WTC11 (cell line): ENCODE measurements around the gene TMEM185B. TPM values are rescaled to one million over a fixed set of nuclear protein-coding genes. Genes with fewer than 3 reads are reported as not detected.

ENCODE experiments used
- ATAC-seq: fragments of 200-7000 bp; cut with Tn5 transposase; 2 replicates; pipeline ENCODE4 v1.10.0; 2021; ENCODE audit warnings: mild to moderate bottlenecking, moderate library complexity
- CTCF ChIA-PET: fragments of 300-600 bp; sonication (Branson Sonifier 250); formaldehyde crosslinking; loops from one replicate; lab custom pipeline; 2021; ENCODE audit warnings: antibody characterized with exemption; lab: Charles Lee
- POLR2A ChIA-PET: fragments of 350-600 bp; sonication (Branson Sonifier 250); formaldehyde crosslinking; loops from one replicate; lab custom pipeline; 2021; ENCODE audit warnings: antibody characterized with exemption; lab: Charles Lee
- DNase-seq: peaks from one replicate; pipeline ENCODE4 v3.0.0; 2021; ENCODE audit warnings: low spot score
- H3K27ac Mint-ChIP-seq: 2 replicates; pipeline ENCODE4 v1.8.0; 2021; ENCODE audit warnings: mixed read lengths
- H3K27me3 Mint-ChIP-seq: 2 replicates; pipeline ENCODE4 v1.8.0; 2021; ENCODE audit warnings: low read depth, mild to moderate bottlenecking, moderate library complexity, mixed read lengths
- H3K36me3 Mint-ChIP-seq: 2 replicates; pipeline ENCODE4 v1.8.0; 2021; ENCODE audit warnings: mixed read lengths
- H3K4me1 Mint-ChIP-seq: 2 replicates; pipeline ENCODE4 v1.8.0; 2022; ENCODE audit warnings: mixed read lengths
- H3K4me3 Mint-ChIP-seq: 2 replicates; pipeline ENCODE4 v1.8.0; 2021; ENCODE audit warnings: mild to moderate bottlenecking, moderate library complexity, mixed read lengths
- H3K9me3 Mint-ChIP-seq: 2 replicates; pipeline ENCODE4 v1.8.0; 2021; ENCODE audit warnings: mixed read lengths
- ATF1 ChIP-seq: sonication (generic); formaldehyde crosslinking; IDR thresholded peaks from 2 replicates; pipeline ENCODE4 v1.8.1; 2023; ENCODE audit warnings: mild to moderate bottlenecking, moderate library complexity, missing genetic modification reagents
- CREM ChIP-seq: sonication (generic); formaldehyde crosslinking; IDR thresholded peaks from 2 replicates; pipeline ENCODE4 v1.8.1; 2022; ENCODE audit warnings: mild to moderate bottlenecking, missing genetic modification reagents, moderate library complexity
- ELF4 ChIP-seq: sonication (generic); formaldehyde crosslinking; IDR thresholded peaks from 2 replicates; pipeline ENCODE4 v1.8.1; 2022; ENCODE audit warnings: low read depth, mild to moderate bottlenecking, moderate library complexity, missing genetic modification reagents
- ESRRA ChIP-seq: sonication (generic); formaldehyde crosslinking; IDR thresholded peaks from 2 replicates; pipeline ENCODE4 v1.8.1; 2022; ENCODE audit warnings: mild to moderate bottlenecking, missing genetic modification reagents, borderline replicate concordance
- FOXK1 ChIP-seq: sonication (generic); formaldehyde crosslinking; IDR thresholded peaks from 2 replicates; pipeline ENCODE4 v1.8.0; 2022; ENCODE audit warnings: mild to moderate bottlenecking, moderate library complexity, missing genetic modification reagents
- FOXP1 ChIP-seq: sonication (generic); formaldehyde crosslinking; IDR thresholded peaks from 2 replicates; pipeline ENCODE4 v1.8.0; 2022; ENCODE audit warnings: missing genetic modification reagents, mild to moderate bottlenecking, moderate library complexity, borderline replicate concordance
- IRF2 ChIP-seq: sonication (generic); formaldehyde crosslinking; IDR thresholded peaks from 2 replicates; pipeline ENCODE4 v1.8.0; 2022; ENCODE audit warnings: low read depth, missing genetic modification reagents, borderline replicate concordance
- JAZF1 ChIP-seq: fragments of 250-450 bp; sonication (Bioruptor Pico); IDR thresholded peaks from 2 replicates; pipeline ENCODE4 v1.9.0; 2021; ENCODE audit warnings: moderate library complexity, mild to moderate bottlenecking, inconsistent platforms
- JUN ChIP-seq: sonication (generic); formaldehyde crosslinking; IDR thresholded peaks from 2 replicates; pipeline ENCODE4 v1.8.0; 2023; ENCODE audit warnings: mild to moderate bottlenecking, missing genetic modification reagents
- KAT7 ChIP-seq: sonication (generic); formaldehyde crosslinking; IDR thresholded peaks from 2 replicates; pipeline ENCODE4 v1.8.1; 2023; ENCODE audit warnings: missing genetic modification reagents, mild to moderate bottlenecking, borderline replicate concordance
- MXD4 ChIP-seq: fragments of 250-450 bp; sonication (Bioruptor Pico); IDR thresholded peaks from 2 replicates; pipeline ENCODE4 v1.8.0; 2021; ENCODE audit warnings: mild to moderate bottlenecking, moderate library complexity, borderline replicate concordance
- NFYB ChIP-seq: sonication (generic); formaldehyde crosslinking; conservative IDR thresholded peaks from 2 replicates; pipeline ENCODE4 v1.8.0; 2022; ENCODE audit warnings: low read depth, missing genetic modification reagents
- NR1H2 ChIP-seq: sonication (generic); formaldehyde crosslinking; IDR thresholded peaks from 2 replicates; pipeline ENCODE4 v1.9.0; 2021; ENCODE audit warnings: mild to moderate bottlenecking, moderate library complexity, missing genetic modification reagents
- NR2C2 ChIP-seq: sonication (generic); formaldehyde crosslinking; IDR thresholded peaks from 2 replicates; pipeline ENCODE4 v1.8.0; 2022; ENCODE audit warnings: mild to moderate bottlenecking, missing genetic modification reagents
- SMAD4 ChIP-seq: sonication (generic); formaldehyde crosslinking; IDR thresholded peaks from 2 replicates; pipeline ENCODE4 v1.8.0; 2022; ENCODE audit warnings: mild to moderate bottlenecking, missing genetic modification reagents
- TEAD1 ChIP-seq: sonication (generic); formaldehyde crosslinking; IDR thresholded peaks from 2 replicates; pipeline ENCODE4 v1.8.0; 2022; ENCODE audit warnings: mild to moderate bottlenecking, missing genetic modification reagents
- ZNF232 ChIP-seq: sonication (generic); formaldehyde crosslinking; IDR thresholded peaks from 2 replicates; pipeline ENCODE4 v1.8.0; 2022; ENCODE audit warnings: mild to moderate bottlenecking, missing genetic modification reagents
- ZNF263 ChIP-seq: sonication (generic); formaldehyde crosslinking; IDR thresholded peaks from 2 replicates; pipeline ENCODE4 v1.8.1; 2022; ENCODE audit warnings: low read depth, mild to moderate bottlenecking, moderate library complexity, missing genetic modification reagents
- ZNF416 ChIP-seq: fragments of 250-450 bp; sonication (Bioruptor Pico); IDR thresholded peaks from 2 replicates; pipeline ENCODE4 v1.9.0; 2021; ENCODE audit warnings: mild to moderate bottlenecking, inconsistent platforms
- ZNF423 ChIP-seq: fragments of 250-450 bp; sonication (Bioruptor Pico); IDR thresholded peaks from 2 replicates; pipeline ENCODE4 v2.1.2; 2022; ENCODE audit warnings: mild to moderate bottlenecking, moderate library complexity
- ZNF671 ChIP-seq: fragments of 250-450 bp; sonication (Bioruptor Pico); IDR thresholded peaks from 2 replicates; pipeline ENCODE4 v1.8.0; 2021; ENCODE audit warnings: mild to moderate bottlenecking
- total RNA-seq: library from RNA; stranded (reverse); gene quantifications from 3 replicates; pipeline ENCODE4 v1.2.3, GENCODE V29; 2021
- TF ChIP-seq, protein P1 (sequence below): fragments of 250-450 bp; sonication (Bioruptor Pico); conservative IDR thresholded peaks from 2 replicates; pipeline ENCODE4 v1.9.0; 2021; ENCODE audit warnings: mild to moderate bottlenecking
- TF ChIP-seq, protein P2 (sequence below): sonication (generic); formaldehyde crosslinking; conservative IDR thresholded peaks from 2 replicates; pipeline ENCODE4 v1.8.1; 2023; ENCODE audit warnings: mild to moderate bottlenecking, low read depth, missing genetic modification reagents, moderate library complexity
- TF ChIP-seq, protein P3 (sequence below): fragments of 250-450 bp; sonication (Bioruptor Pico); IDR thresholded peaks from 2 replicates; pipeline ENCODE4 v1.8.0; 2021; ENCODE audit warnings: mild to moderate bottlenecking
- TF ChIP-seq, protein P4 (sequence below): sonication (generic); formaldehyde crosslinking; IDR thresholded peaks from 2 replicates; pipeline ENCODE4 v1.8.0; 2023; ENCODE audit warnings: missing genetic modification reagents
- TF ChIP-seq, protein P5 (sequence below): sonication (generic); formaldehyde crosslinking; IDR thresholded peaks from 2 replicates; pipeline ENCODE4 v1.8.0; 2022; ENCODE audit warnings: mild to moderate bottlenecking, missing genetic modification reagents

The TMEM185B gene
- total RNA-seq, 1 experiment from 2014 or later: 9.9 TPM

DNA sequence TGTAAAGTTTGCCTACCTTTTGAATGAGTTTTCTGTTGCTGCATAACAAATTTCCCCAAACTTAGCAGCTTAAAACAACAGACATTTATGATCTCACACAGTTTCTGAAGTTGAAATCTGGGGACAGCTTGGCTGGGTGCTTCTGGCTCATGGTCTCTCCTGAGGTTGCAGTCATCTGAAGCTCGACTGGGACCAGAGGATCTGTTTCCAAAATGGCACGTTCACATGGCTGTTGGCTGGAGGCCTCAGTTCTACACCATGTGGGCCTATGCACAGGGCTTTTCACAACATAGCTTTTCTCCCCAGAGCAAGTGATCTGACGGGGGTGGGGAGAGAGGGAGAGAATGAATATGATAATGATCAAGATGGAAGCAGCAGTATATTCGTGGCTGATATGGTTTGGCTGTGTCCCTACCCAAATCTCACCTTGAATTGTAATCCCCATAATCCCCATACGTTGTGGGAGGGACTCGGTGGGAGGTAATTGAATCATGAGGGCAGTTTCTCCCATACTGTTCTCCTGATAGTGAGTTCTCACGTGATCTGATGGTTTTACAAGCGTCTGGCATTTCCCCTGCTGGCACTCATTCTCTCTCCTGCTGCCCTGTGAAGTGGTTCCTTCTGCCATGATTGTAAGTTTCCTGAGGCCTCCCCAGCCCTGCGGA is 32.9 kb upstream of the TMEM185B start:
- Mint-ChIP-seq H3K4me1 (peaks cover 35% of the 10 kb centered on the region), H3K36me3 (peaks cover 18% of the 10 kb centered on the region), H3K27ac (no peak overlapping the region), H3K27me3 (peaks cover 34% of the 10 kb centered on the region), H3K9me3 (peaks cover 11% of the 10 kb centered on the region), H3K4me3 (no peak overlapping the region)
- ChIA-PET POLR2A (interaction anchor here (0.6 to 0.9 kb wide), 2 partner anchors 119 to 819 kb away, joined by 3 read pairs; no protein-coding TSS in a partner anchor), CTCF (interaction anchor here (1.6 to 2.6 kb wide), 2 partner anchors 50 to 57 kb away, joined by 3 to 11 read pairs; no protein-coding TSS in a partner anchor)
- no peak for ATAC-seq
- TF ChIP-seq NR1H2 (CRISPR knock-in tag) (no peak), ZNF232 (CRISPR knock-in tag) (no peak), CREM (CRISPR knock-in tag) (no peak), FOXP1 (CRISPR knock-in tag) (no peak), ZNF671 (no peak), SMAD4 (CRISPR knock-in tag) (no peak), ESRRA (CRISPR knock-in tag) (no peak), ZNF416 (CRISPR knock-in tag) (no peak), TEAD1 (CRISPR knock-in tag) (no peak), ZNF263 (CRISPR knock-in tag) (no peak), FOXK1 (CRISPR knock-in tag) (no peak), ATF1 (CRISPR knock-in tag) (no peak), ZNF423 (CRISPR knock-in tag) (no peak), KAT7 (CRISPR knock-in tag) (no peak), ELF4 (no peak)
- TF ChIP-seq, protein P1, sequence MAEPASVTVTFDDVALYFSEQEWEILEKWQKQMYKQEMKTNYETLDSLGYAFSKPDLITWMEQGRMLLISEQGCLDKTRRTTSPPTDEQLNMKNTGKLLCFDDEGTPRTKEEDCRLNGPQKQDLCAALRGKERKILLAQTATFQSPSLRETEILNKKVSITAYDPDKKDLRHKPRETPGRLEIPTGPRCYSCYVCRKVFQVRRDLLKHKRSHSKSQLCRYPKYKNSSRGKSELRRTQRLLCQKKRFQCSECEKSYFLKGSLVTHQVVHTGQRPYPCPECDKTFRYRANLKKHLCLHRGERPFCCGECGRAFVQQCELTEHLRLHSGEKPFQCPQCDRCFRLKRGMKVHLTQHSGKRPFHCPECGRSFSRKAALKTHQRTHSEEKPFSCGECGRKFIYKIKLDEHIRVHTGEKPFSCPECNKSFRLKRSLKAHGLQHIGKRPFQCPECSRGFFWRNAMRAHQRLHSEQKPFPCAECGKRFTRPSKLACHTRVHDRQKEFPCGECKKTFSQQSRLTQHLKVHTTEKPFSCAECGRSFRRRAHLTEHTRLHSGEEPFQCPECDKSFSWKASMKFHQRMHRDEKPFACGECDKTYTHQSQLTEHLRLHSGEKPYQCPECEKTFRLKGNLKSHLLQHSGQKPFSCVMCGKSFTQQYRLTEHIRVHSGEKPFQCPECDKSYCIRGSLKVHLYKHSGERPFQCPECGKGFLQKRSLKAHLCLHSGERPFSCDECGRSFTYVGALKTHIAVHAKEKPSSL (CRISPR knock-in tag): no peak
- TF ChIP-seq, protein P2, sequence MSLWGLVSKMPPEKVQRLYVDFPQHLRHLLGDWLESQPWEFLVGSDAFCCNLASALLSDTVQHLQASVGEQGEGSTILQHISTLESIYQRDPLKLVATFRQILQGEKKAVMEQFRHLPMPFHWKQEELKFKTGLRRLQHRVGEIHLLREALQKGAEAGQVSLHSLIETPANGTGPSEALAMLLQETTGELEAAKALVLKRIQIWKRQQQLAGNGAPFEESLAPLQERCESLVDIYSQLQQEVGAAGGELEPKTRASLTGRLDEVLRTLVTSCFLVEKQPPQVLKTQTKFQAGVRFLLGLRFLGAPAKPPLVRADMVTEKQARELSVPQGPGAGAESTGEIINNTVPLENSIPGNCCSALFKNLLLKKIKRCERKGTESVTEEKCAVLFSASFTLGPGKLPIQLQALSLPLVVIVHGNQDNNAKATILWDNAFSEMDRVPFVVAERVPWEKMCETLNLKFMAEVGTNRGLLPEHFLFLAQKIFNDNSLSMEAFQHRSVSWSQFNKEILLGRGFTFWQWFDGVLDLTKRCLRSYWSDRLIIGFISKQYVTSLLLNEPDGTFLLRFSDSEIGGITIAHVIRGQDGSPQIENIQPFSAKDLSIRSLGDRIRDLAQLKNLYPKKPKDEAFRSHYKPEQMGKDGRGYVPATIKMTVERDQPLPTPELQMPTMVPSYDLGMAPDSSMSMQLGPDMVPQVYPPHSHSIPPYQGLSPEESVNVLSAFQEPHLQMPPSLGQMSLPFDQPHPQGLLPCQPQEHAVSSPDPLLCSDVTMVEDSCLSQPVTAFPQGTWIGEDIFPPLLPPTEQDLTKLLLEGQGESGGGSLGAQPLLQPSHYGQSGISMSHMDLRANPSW (CRISPR knock-in tag): no peak
- TF ChIP-seq, protein P3, sequence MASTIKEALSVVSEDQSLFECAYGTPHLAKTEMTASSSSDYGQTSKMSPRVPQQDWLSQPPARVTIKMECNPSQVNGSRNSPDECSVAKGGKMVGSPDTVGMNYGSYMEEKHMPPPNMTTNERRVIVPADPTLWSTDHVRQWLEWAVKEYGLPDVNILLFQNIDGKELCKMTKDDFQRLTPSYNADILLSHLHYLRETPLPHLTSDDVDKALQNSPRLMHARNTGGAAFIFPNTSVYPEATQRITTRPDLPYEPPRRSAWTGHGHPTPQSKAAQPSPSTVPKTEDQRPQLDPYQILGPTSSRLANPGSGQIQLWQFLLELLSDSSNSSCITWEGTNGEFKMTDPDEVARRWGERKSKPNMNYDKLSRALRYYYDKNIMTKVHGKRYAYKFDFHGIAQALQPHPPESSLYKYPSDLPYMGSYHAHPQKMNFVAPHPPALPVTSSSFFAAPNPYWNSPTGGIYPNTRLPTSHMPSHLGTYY (CRISPR knock-in tag): no peak
- DNase-seq: no peak

DNA sequence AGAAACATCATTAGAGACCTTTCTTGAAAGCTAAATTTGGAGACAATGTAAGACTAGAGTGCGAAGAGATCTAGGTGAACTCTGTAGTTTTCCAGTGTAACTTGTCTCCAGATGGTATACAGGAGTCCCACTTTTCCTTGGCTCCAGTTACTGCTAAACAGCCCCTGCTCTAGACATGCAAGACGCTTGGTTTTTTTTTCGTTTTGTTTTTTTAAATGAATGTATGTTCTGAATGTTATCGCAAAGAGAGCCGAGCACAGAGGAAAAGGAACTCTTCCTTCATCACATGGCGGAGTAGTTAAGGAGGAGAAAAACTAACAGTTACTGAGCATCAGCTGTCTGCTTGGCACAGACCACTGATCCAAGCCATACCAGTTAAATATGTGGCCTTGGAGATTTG is 31.9 kb upstream of the TMEM185B start:
- H3K9me3 Mint-ChIP-seq: peaks cover 11% of the 10 kb centered on the region
- no peak overlapping the region for H3K27ac Mint-ChIP-seq
- no peak for DNase-seq
- H3K27me3 Mint-ChIP-seq: peaks cover 45% of the 10 kb centered on the region
- no peak for ATAC-seq
- CTCF ChIA-PET: interaction anchor here (1.6 kb wide), 1 partner anchor 49 kb away, joined by 3 read pairs; no protein-coding TSS in a partner anchor
- peaks cover 35% of the 10 kb centered on the region for H3K4me1 Mint-ChIP-seq
- POLR2A ChIA-PET: interaction anchor here (0.9 kb wide), 1 partner anchor 820 kb away, joined by 3 read pairs; no protein-coding TSS in a partner anchor
- peaks cover 11% of the 10 kb centered on the region for H3K36me3 Mint-ChIP-seq
- 0 out of 2 replicates have a peak overlapping the region, but pooled peaks have one; percentile 6 for H3K4me3 Mint-ChIP-seq
- no peak for TF ChIP-seq JAZF1 (CRISPR knock-in tag)
- no peak for TF ChIP-seq NFYB (CRISPR knock-in tag)
- no peak for TF ChIP-seq NR2C2 (CRISPR knock-in tag)
- no peak for TF ChIP-seq ZNF263 (CRISPR knock-in tag)
- TF ChIP-seq JUN (CRISPR knock-in tag): no peak
- TF ChIP-seq KAT7 (CRISPR knock-in tag): no peak
- TF ChIP-seq IRF2: no peak
- TF ChIP-seq, protein P4, sequence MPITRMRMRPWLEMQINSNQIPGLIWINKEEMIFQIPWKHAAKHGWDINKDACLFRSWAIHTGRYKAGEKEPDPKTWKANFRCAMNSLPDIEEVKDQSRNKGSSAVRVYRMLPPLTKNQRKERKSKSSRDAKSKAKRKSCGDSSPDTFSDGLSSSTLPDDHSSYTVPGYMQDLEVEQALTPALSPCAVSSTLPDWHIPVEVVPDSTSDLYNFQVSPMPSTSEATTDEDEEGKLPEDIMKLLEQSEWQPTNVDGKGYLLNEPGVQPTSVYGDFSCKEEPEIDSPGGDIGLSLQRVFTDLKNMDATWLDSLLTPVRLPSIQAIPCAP (CRISPR knock-in tag): no peak
- TF ChIP-seq, protein P3 (CRISPR knock-in tag): no peak
- TF ChIP-seq ELF4: no peak
- TF ChIP-seq ZNF232 (CRISPR knock-in tag): no peak
- TF ChIP-seq, protein P5, sequence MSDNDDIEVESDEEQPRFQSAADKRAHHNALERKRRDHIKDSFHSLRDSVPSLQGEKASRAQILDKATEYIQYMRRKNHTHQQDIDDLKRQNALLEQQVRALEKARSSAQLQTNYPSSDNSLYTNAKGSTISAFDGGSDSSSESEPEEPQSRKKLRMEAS: no peak
- TF ChIP-seq MXD4: no peak
